ENCODE data around the gene SLC44A1. TPM values are rescaled to one million over a fixed set of nuclear protein-coding genes. Genes with fewer than 3 reads are reported as not detected.

Gene SLC44A1
- polyA plus RNA-seq, 1 experiment: 6.6 TPM

DNA sequence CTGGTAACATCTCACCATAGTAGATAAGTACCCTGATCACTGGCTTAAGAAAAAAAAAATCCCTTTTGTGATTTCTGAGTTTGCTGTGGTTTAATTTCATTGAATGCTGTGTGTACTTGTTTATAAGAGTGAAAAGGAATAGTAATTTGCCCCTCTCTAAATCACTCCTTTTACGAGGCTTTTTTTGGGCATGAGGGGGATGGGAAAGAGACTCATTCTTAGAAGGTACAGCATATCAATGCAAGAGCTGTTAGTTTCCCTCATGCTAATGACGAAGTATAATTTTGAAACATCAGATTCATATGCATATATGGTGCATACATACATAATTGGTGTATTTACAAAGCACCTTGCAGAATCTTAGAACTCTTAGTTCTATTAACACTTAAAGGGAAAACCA is 2.4 kb upstream of the SLC44A1 start:
- TF ChIP-seq CTCF (IDR thresholded peaks at IDR 0.05; ENCODE audit: insufficient read depth, low read depth, low read length): no peak
- DNase-seq (ENCODE audit: low read depth): no peak
- Histone ChIP-seq H3K4me3 (ENCODE audit: low read depth, low read length) (peak overlapping the region; percentile 18), H3K36me3 (ENCODE audit: control insufficient read depth, insufficient read depth, low read length) (no peaks in the 10 kb centered on the region), H3K27me3 (ENCODE audit: control insufficient read depth, insufficient read depth, low read length) (no peaks in the 10 kb centered on the region; the same call in 1 of the 2 replicates)
- ChIA-PET POLR2A (no interaction called here), CTCF (interaction anchor here (0.6 to 1.4 kb wide), 2 partner anchors 82 to 1115 kb away, joined by 3 to 4 read pairs; no protein-coding TSS in a partner anchor)

DNA sequence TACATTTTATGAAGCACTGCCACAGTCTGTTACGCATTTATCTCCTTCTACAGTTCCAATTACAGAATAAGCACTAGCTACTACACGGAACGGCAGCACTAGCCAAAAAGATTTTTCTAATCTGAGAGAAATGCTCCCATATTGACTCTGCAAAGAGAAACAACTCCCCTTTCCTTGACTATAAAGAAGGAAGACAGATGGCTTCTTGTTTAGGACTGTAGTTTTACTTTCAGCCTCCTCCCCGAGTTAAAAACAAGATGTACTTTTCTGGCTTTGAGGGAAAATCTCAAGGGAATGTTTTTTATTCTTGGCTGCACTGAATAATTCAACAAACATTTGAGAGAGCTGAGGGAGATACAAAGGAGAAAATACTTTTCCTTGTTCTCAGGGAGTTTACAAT is 1.9 kb upstream of the SLC44A1 start:
- H3K4me3 ChIP-seq (ENCODE audit: low read depth, low read length): peak overlapping the region; percentile 18
- ChIA-PET POLR2A (interaction anchor here (0.8 kb wide), 1 partner anchor 11 kb away, joined by 3 read pairs; no protein-coding TSS in a partner anchor), CTCF (interaction anchor here (0.6 to 1.4 kb wide), 3 partner anchors 55 to 1116 kb away, joined by 3 to 4 read pairs (median 3); no protein-coding TSS in a partner anchor)
- TF ChIP-seq CTCF (IDR thresholded peaks at IDR 0.05; ENCODE audit: insufficient read depth, low read depth, low read length): no peak
- H3K36me3 ChIP-seq (ENCODE audit: control insufficient read depth, insufficient read depth, low read length): no peaks in the 10 kb centered on the region
- H3K27me3 ChIP-seq (ENCODE audit: control insufficient read depth, insufficient read depth, low read length): no peaks in the 10 kb centered on the region; the same call in 1 of the 2 replicates
- no peak for DNase-seq (ENCODE audit: low read depth)

GRCh38 chr9:105243015-105243686 is 1.3 kb upstream of the SLC44A1 start:
- CTCF ChIA-PET: interaction anchor here (0.6 to 1.2 kb wide), 3 partner anchors 55 to 1930 kb away, joined by 3 to 4 read pairs (median 3); no protein-coding TSS in a partner anchor
- no peak for TF ChIP-seq CTCF (IDR thresholded peaks at IDR 0.05; ENCODE audit: insufficient read depth, low read depth, low read length)

DNA sequence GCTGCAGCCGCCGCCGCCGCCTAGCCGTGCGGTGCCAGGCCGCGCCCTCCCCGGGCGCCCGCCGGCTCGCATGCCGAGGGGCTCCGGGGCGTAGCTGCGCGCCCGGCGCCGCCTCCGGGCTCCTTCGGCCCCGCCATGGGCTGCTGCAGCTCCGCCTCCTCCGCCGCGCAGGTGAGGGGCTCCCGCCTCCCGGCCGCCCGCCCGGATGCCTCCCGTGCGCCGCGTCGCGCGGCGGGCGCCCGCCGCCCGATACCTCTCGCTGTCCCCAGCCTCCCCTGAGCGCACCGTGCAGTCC is 230 bp downstream of the SLC44A1 start:
- TF ChIP-seq CTCF (IDR thresholded peaks at IDR 0.05; ENCODE audit: insufficient read depth, low read depth, low read length): no peak
- no peak for DNase-seq (ENCODE audit: low read depth)
- POLR2A ChIA-PET: interaction anchor here (0.6 kb wide), 1 partner anchor 318 kb away, joined by 3 read pairs; no protein-coding TSS in a partner anchor

More at GRCh38 chr9:105243015-105243686, 1.3 kb upstream of the SLC44A1 start:
- DNase-seq (ENCODE audit: low read depth): peak; percentile 93
- no peaks in the 10 kb centered on the region; the same call in 1 of the 2 replicates for H3K27me3 ChIP-seq (ENCODE audit: control insufficient read depth, insufficient read depth, low read length)
- no peak overlapping the region for H3K4me3 ChIP-seq (ENCODE audit: low read depth, low read length)
- POLR2A ChIA-PET: interaction anchor here (0.8 kb wide), 1 partner anchor 10 kb away, joined by 3 read pairs; no protein-coding TSS in a partner anchor
- no peaks in the 10 kb centered on the region for H3K36me3 ChIP-seq (ENCODE audit: control insufficient read depth, insufficient read depth, low read length)

More for the DNA sequence above, 230 bp downstream of the SLC44A1 start:
- H3K36me3 ChIP-seq (ENCODE audit: control insufficient read depth, insufficient read depth, low read length): no peaks in the 10 kb centered on the region
- peak overlapping the region; percentile 92 for H3K4me3 ChIP-seq (ENCODE audit: low read depth, low read length)
- CTCF ChIA-PET: interaction anchor here (0.6 to 2.6 kb wide), 6 partner anchors 30 to 375 kb away, joined by 3 to 7 read pairs (median 3); no protein-coding TSS in a partner anchor
- no peaks in the 10 kb centered on the region; the same call in 1 of the 2 replicates for H3K27me3 ChIP-seq (ENCODE audit: control insufficient read depth, insufficient read depth, low read length)
